Neural crest cell (in vitro differentiated cells): Measurements from ENCODE around the gene CMIP. TPM values are rescaled to one million over a fixed set of nuclear protein-coding genes. Genes with fewer than 3 reads are reported as not detected.

ENCODE experiments used
- DNase-seq: peaks from one replicate; pipeline ENCODE4 v3.0.0; 2021; ENCODE audit warnings: low read depth, mixed read lengths, low spot score
- H3K27ac Mint-ChIP-seq: one replicate; pipeline ENCODE4 v1.8.0; 2021; ENCODE audit warnings: mild to moderate bottlenecking, mixed read lengths; ENCODE audit not compliant: unreplicated experiment
- H3K27me3 Mint-ChIP-seq: 2 replicates; pipeline ENCODE4 v1.8.0; 2021; ENCODE audit warnings: low read depth, mild to moderate bottlenecking, mixed read lengths
- H3K36me3 Mint-ChIP-seq: 2 replicates; pipeline ENCODE4 v1.8.0; 2021; ENCODE audit warnings: low read depth, mild to moderate bottlenecking, mixed read lengths
- H3K4me1 Mint-ChIP-seq: 2 replicates; pipeline ENCODE4 v1.8.0; 2021; ENCODE audit warnings: mixed read lengths
- H3K4me3 Mint-ChIP-seq: one replicate; pipeline ENCODE4 v1.8.0; 2021; ENCODE audit warnings: mild to moderate bottlenecking, mixed read lengths
- H3K9me3 Mint-ChIP-seq: 2 replicates; pipeline ENCODE4 v1.8.0; 2021; ENCODE audit warnings: mixed read lengths
- total RNA-seq: library from RNA; stranded (reverse); gene quantifications from 2 replicates; pipeline ENCODE4 v1.2.1, GENCODE V29; 2021
- TF ChIP-seq, protein P1 (sequence below): fragments of 200-600 bp; sonication (generic); conservative IDR thresholded peaks from 2 replicates; pipeline ENCODE4 v1.5.0; 2021; ENCODE audit warnings: antibody characterized with exemption, mild to moderate bottlenecking

Gene CMIP
- total RNA-seq, 1 donor from 2014 or later: 41.2 TPM

DNA sequence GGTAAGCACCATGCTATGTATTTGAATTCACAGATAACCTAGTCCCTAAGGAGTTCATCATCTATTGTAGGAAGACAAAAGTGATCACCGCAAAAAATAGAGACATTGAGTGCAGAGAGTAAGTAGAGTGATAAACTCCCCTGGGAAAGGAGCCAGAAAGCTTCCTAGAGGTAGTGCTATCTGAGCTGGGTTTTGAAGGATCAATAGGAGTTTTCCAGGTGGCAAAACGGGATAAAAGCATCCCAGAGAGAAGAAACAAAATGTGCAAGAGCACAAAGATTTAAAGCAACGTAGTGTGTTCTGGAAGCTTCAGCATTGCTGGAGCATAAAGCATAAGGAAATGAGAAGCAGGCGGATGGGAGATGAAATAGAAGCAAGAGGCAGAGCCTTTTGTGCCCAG, 213.8 kb downstream of the CMIP start:
- Mint-ChIP-seq H3K27ac (peak overlapping the region; percentile 29), H3K36me3 (peaks cover 4% of the 10 kb centered on the region), H3K4me1 (peaks cover 14% of the 10 kb centered on the region), H3K27me3 (no peaks in the 10 kb centered on the region), H3K9me3 (no peaks in the 10 kb centered on the region), H3K4me3 (no peak overlapping the region)
- TF ChIP-seq, protein P1, sequence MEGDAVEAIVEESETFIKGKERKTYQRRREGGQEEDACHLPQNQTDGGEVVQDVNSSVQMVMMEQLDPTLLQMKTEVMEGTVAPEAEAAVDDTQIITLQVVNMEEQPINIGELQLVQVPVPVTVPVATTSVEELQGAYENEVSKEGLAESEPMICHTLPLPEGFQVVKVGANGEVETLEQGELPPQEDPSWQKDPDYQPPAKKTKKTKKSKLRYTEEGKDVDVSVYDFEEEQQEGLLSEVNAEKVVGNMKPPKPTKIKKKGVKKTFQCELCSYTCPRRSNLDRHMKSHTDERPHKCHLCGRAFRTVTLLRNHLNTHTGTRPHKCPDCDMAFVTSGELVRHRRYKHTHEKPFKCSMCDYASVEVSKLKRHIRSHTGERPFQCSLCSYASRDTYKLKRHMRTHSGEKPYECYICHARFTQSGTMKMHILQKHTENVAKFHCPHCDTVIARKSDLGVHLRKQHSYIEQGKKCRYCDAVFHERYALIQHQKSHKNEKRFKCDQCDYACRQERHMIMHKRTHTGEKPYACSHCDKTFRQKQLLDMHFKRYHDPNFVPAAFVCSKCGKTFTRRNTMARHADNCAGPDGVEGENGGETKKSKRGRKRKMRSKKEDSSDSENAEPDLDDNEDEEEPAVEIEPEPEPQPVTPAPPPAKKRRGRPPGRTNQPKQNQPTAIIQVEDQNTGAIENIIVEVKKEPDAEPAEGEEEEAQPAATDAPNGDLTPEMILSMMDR: no peak
- no peak for DNase-seq

DNA sequence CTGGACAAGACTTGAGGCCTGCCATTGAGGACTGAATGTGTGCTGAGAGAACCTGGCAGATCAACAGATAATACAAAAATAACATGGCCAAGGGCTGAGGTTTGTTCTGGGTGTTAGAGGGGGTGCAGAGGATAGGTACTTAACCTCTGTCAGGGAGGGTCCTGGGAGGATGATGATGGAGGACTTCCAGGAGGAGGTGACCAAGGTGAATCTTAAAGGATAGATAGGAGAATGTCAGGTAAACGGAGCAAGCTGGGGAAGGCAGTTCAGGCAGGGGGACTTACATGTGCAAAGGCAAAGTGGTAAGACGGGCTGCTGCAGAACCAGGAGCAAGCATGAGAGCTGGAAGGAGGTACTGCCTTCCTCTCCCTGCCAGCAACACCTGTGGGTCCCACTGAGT, 214.6 kb downstream of the CMIP start:
- Mint-ChIP-seq H3K36me3 (peaks cover 4% of the 10 kb centered on the region), H3K27ac (no peak overlapping the region)
- TF ChIP-seq, protein P1: no peak

DNA sequence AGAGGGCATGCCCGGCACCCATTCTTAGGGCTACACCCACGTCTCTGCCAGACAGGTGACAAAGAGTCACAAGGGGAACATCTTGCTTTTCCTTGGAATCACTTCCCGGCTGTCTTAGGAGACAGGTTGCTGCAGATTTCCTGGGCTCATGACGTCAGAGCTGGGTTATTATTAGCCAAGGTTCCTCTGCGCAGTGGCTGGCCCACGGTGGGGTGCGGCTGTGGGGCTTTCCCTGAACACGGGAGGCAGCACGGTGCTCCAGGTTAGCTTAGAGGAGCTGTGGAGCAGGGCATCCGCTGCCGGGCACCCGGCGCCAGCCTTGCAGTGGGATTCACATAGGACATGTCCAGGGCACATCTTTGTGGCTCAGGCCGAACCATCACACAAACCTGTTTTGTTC, 216.5 kb downstream of the CMIP start:
- Mint-ChIP-seq H3K27me3 (no peaks in the 10 kb centered on the region), H3K9me3 (no peaks in the 10 kb centered on the region), H3K36me3 (peaks cover 12% of the 10 kb centered on the region), H3K4me1 (peaks cover 14% of the 10 kb centered on the region), H3K27ac (no peak overlapping the region), H3K4me3 (no peak overlapping the region)
- TF ChIP-seq, protein P1: no peak
- no peak for DNase-seq

More for the DNA sequence above, 214.6 kb downstream of the CMIP start:
- Mint-ChIP-seq H3K4me1 (peaks cover 14% of the 10 kb centered on the region), H3K4me3 (no peak overlapping the region), H3K9me3 (no peaks in the 10 kb centered on the region), H3K27me3 (no peaks in the 10 kb centered on the region)
- no peak for DNase-seq

DNA sequence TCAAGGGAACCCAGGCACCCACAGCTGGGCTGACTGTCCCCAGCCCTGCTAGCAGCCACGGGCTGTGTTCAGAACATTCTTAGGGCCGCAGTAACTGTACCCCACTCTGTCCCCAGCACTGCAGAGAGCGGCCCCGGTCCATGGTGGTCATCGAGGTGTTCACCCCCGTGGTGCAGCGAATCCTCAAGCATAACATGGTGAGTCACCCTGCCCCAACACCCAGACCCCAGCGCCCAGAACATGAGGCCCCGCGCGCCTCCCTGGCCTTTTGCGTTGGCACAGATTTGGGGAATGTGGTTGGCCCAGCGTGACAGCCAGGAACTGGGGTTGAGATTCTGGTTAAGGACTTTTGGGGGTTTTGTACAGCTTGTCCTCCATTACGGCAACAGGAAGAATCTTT, 219.5 kb downstream of the CMIP start:
- H3K4me1 Mint-ChIP-seq: peaks cover 34% of the 10 kb centered on the region
- no peak overlapping the region for H3K4me3 Mint-ChIP-seq
- TF ChIP-seq, protein P1: no peak
- H3K27me3 Mint-ChIP-seq: peaks cover 3% of the 10 kb centered on the region
- no peaks in the 10 kb centered on the region for H3K9me3 Mint-ChIP-seq
- peaks cover 14% of the 10 kb centered on the region for H3K36me3 Mint-ChIP-seq
- no peak overlapping the region for H3K27ac Mint-ChIP-seq
- no peak for DNase-seq

DNA sequence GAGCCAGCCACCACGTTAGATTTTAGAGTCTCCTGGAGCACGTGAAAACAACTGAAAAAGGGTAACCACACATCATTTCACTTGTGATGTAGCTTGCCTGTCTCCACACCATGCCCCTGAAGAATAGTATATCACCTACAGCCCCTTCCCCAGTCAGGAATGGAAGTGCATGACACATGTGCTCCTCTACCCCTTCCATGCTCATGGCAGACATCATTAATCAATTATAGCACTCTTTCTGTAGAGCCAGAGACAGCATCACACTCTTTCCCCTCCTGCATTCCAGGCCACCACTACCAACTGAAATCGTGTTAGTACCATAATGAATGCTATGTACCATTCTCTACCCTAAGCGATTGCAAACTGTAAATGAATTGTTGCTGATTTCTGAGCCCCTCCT, 221.0 kb downstream of the CMIP start:
- DNase-seq: no peak
- TF ChIP-seq, protein P1: no peak
- no peak overlapping the region for H3K4me3 Mint-ChIP-seq
- peaks cover 3% of the 10 kb centered on the region for H3K27me3 Mint-ChIP-seq
- no peaks in the 10 kb centered on the region for H3K9me3 Mint-ChIP-seq
- H3K36me3 Mint-ChIP-seq: peaks cover 19% of the 10 kb centered on the region
- no peak overlapping the region for H3K27ac Mint-ChIP-seq
- H3K4me1 Mint-ChIP-seq: peaks cover 32% of the 10 kb centered on the region

DNA sequence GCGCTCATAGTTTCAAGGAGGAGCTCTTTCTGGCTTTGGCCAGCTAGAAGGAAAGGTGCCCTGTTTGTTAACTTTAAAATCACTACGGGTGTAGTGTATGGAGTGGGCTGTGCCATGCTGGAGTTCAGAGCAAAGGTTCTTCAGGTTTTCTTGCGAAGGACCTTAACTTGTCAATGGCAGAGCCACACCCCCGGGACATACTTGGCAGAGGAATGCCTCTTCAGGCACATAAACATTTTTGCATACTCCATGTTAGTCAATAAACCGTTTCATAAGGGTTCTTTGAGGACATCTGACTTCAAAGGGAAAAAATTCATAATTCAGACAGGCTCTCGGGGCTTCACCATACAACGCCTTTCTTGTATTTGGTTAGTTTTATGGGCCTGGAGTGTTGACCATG, 221.5 kb downstream of the CMIP start:
- H3K4me1 Mint-ChIP-seq: peaks cover 32% of the 10 kb centered on the region
- DNase-seq: no peak
- peaks cover 19% of the 10 kb centered on the region for H3K36me3 Mint-ChIP-seq
- peaks cover 3% of the 10 kb centered on the region for H3K27me3 Mint-ChIP-seq
- TF ChIP-seq, protein P1: no peak
- no peak overlapping the region for H3K4me3 Mint-ChIP-seq
- H3K9me3 Mint-ChIP-seq: no peaks in the 10 kb centered on the region
- no peak overlapping the region for H3K27ac Mint-ChIP-seq
